HEK293T (cell line): ENCODE measurements around the gene TECRL.

Source experiments
- CTCF ChIA-PET: fragments of 350-600 bp; formaldehyde crosslinking; extraction: SDS; loops from one replicate; lab custom pipeline; 2021; ENCODE audit warnings: antibody characterized with exemption, inconsistent platforms; lab: Yijun Ruan, JAX
- POLR2A ChIA-PET: fragments of 350-600 bp; formaldehyde crosslinking; extraction: SDS; loops from one replicate; lab custom pipeline; 2020; ENCODE audit warnings: antibody characterized with exemption, inconsistent platforms; lab: Yijun Ruan, JAX
- DNase-seq: peaks from one replicate; pipeline ENCODE4 v3.0.0; 2012; ENCODE audit warnings: mixed read lengths; ENCODE audit errors: extremely low spot score
- ARNT ChIP-seq: fragments of 450-650 bp; IDR thresholded peaks from 2 replicates; pipeline ENCODE4 v1.6.1; 2017; ENCODE audit warnings: mild to moderate bottlenecking
- BHLHE40 ChIP-seq: fragments of 450-650 bp; IDR thresholded peaks from 2 replicates; pipeline ENCODE4 v1.6.1; 2016; ENCODE audit warnings: mild to moderate bottlenecking, moderate library complexity, borderline replicate concordance
- CTBP1 ChIP-seq: fragments of 450-650 bp; IDR thresholded peaks from 2 replicates; pipeline ENCODE4 v1.6.1; 2016; ENCODE audit warnings: borderline replicate concordance
- ELF4 ChIP-seq: fragments of 450-650 bp; IDR thresholded peaks from 2 replicates; pipeline ENCODE4 v1.6.1; 2017; ENCODE audit warnings: antibody characterized with exemption
- FOXA1 ChIP-seq: fragments of 450-650 bp; IDR thresholded peaks from 2 replicates; pipeline ENCODE4 v1.6.1; 2016; ENCODE audit warnings: mild to moderate bottlenecking
- FOXK2 ChIP-seq: fragments of 450-650 bp; IDR thresholded peaks from 2 replicates; pipeline ENCODE4 v1.6.1; 2016; ENCODE audit warnings: mild to moderate bottlenecking
- FOXM1 ChIP-seq: fragments of 450-650 bp; IDR thresholded peaks from 2 replicates; pipeline ENCODE4 v1.6.1; 2017; ENCODE audit warnings: mild to moderate bottlenecking, borderline replicate concordance
- HDGF ChIP-seq: fragments of 450-650 bp; IDR thresholded peaks from 2 replicates; pipeline ENCODE4 v1.6.1; 2017; ENCODE audit warnings: antibody characterized with exemption, borderline replicate concordance
- L3MBTL2 ChIP-seq: fragments of 450-650 bp; conservative IDR thresholded peaks from 2 replicates; pipeline ENCODE4 v1.6.1; 2016; ENCODE audit warnings: mild to moderate bottlenecking
- LEF1 ChIP-seq: fragments of 450-650 bp; IDR thresholded peaks from 2 replicates; pipeline ENCODE4 v1.6.1; 2017; ENCODE audit warnings: mild to moderate bottlenecking, borderline replicate concordance
- NFRKB ChIP-seq: fragments of 450-650 bp; IDR thresholded peaks from 2 replicates; pipeline ENCODE4 v1.6.1; 2016; ENCODE audit warnings: mild to moderate bottlenecking, moderate library complexity
- PKNOX1 ChIP-seq: fragments of 450-650 bp; IDR thresholded peaks from 2 replicates; pipeline ENCODE4 v1.6.1; 2016
- SP1 ChIP-seq: fragments of 450-650 bp; IDR thresholded peaks from 2 replicates; pipeline ENCODE4 v1.6.1; 2017
- SUZ12 ChIP-seq: fragments of 450-650 bp; IDR thresholded peaks from 2 replicates; pipeline ENCODE4 v1.6.1; 2016; ENCODE audit warnings: mild to moderate bottlenecking
- TARDBP ChIP-seq: fragments of 450-650 bp; IDR thresholded peaks from 2 replicates; pipeline ENCODE4 v1.6.1; 2016
- ZNF384 ChIP-seq: fragments of 450-650 bp; IDR thresholded peaks from 2 replicates; pipeline ENCODE4 v1.6.1; 2016

Gene TECRL

DNA sequence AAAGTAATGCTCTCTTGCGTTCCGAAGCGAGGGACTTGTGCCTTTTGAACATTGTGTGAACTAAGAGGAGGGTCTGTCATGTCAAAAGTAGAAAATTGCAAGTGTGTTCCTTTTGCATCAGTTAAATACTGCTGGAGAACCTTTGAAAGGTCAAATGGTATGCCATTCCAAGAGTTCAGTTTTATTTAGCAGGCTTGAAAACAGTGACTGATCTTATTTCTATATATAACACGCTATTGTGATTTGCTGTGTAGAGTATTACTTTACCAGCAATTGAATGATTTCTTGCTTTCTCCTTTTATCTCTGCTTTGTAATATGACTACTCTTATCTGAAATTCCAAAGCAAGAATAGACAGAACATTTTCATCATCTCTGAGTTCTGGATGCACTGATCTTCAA, at the start of gene TECRL:
TSS of gene TECRL (minus strand) at position 151 of the 400 bp plus-strand sequence. CDS start at position 52, 99 bp downstream.
- POLR2A ChIA-PET: no interaction called here
- CTCF ChIA-PET: no interaction called here
- DNase-seq: no peak
- TF ChIP-seq FOXM1 (no peak), NFRKB (no peak), SP1 (no peak), ARNT (no peak), SUZ12 (no peak), ZNF384 (no peak), BHLHE40 (no peak), TARDBP (no peak), HDGF (no peak), PKNOX1 (no peak), LEF1 (no peak), FOXK2 (no peak)

DNA sequence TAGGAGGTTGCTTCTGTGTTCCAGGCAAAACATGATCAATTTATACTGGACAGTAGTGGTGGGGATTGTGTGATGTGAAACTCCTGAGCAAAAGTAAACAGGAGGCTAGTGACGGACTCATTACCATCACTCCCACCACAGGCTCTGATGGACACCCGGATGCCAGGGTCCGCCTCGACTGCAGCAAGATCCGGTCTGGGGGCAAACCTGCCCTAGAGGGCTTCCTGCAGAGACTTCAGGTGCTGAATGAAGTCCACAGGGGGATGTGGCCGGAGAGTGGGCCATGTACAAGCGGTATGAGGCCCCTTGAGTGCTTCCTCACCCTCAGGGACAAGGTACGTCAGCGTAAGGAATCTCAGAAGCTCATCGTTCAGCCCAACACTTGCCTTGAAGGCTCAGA, 23.4 kb upstream of the TECRL start:
- TF ChIP-seq NFRKB (no peak), HDGF (no peak), L3MBTL2 (no peak), FOXA1 (no peak), TARDBP (no peak), SP1 (no peak), CTBP1 (no peak), BHLHE40 (no peak), LEF1 (no peak), FOXK2 (no peak), PKNOX1 (no peak), ZNF384 (no peak)
- POLR2A ChIA-PET: no interaction called here
- DNase-seq: no peak
- CTCF ChIA-PET: no interaction called here

DNA sequence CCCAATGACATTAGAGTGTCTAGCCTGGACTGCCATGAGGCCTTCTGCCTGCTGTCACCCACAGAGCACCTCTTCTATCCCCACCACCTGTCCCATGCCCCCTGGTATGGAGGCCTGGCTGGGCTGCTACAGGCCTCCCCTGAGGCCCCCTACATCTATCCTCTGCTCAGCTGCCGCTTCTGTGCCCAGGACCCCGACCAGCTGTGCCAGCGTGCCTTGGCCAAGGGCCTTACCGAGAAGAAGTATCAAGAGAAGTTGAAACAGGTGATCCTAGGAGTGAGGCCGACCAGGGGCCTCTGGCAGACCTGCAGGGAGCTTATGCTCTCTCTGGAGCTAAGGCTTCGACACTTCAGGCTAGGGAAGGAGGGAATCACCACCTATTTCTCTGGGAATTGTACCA, 21.7 kb upstream of the TECRL start:
- TF ChIP-seq BHLHE40 (no peak), ZNF384 (no peak), ARNT (no peak), HDGF (no peak), L3MBTL2 (no peak), SP1 (no peak), FOXK2 (no peak), CTBP1 (no peak), NFRKB (no peak), FOXM1 (no peak), TARDBP (no peak), FOXA1 (no peak), SUZ12 (no peak), PKNOX1 (no peak), LEF1 (no peak), ELF4 (no peak)
- DNase-seq: no peak
- ChIA-PET POLR2A (no interaction called here), CTCF (no interaction called here)

- ChIA-PET POLR2A (no interaction called here), CTCF (no interaction called here)
- no peak for DNase-seq
- no peak for TF ChIP-seq ZNF384
- no peak for TF ChIP-seq TARDBP
- no peak for TF ChIP-seq PKNOX1
- no peak for TF ChIP-seq ARNT
- TF ChIP-seq FOXK2: no peak
- no peak for TF ChIP-seq NFRKB
- TF ChIP-seq CTBP1: no peak
Observed at GRCh38 chr4:64417974-64418373, 8.7 kb upstream of the TECRL start.

DNA sequence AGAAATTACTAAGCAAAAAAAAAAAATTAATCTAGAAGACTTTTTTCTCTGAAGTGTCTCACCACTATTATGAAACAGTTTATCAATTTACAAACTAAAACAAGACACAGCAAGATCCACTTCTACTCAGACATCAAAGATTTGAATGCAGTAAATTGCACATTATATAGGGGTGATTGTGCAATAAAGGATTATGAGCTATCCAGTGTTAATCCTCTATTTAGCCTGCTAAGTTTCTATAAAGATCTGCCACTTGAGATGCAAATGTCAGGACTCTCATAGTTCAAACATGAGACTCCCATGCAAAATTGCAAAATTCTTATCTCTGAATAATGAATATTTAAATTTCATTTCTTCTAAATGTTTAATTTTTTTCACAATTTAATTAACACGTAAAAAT, 2.2 kb downstream of the TECRL start:
- POLR2A ChIA-PET: no interaction called here
- no peak for TF ChIP-seq SP1
- no peak for TF ChIP-seq ARNT
- no peak for TF ChIP-seq L3MBTL2
- TF ChIP-seq FOXA1: no peak
- no peak for TF ChIP-seq CTBP1
- TF ChIP-seq LEF1: no peak
- TF ChIP-seq NFRKB: no peak
- TF ChIP-seq BHLHE40: no peak
- no peak for TF ChIP-seq FOXM1
- TF ChIP-seq ELF4: no peak
- no peak for TF ChIP-seq SUZ12
- TF ChIP-seq HDGF: no peak
- TF ChIP-seq PKNOX1: no peak
- no peak for TF ChIP-seq ZNF384
- no peak for TF ChIP-seq FOXK2
- no peak for TF ChIP-seq TARDBP
- DNase-seq: no peak
- CTCF ChIA-PET: no interaction called here
